IMR-90 (cell line): ENCODE results near the gene CYP20A1. TPM values are rescaled to one million over a fixed set of nuclear protein-coding genes. Genes with fewer than 3 reads are reported as not detected.

Experiments used
- ATAC-seq: fragments of 200-7000 bp; cut with Tn5 transposase; 2 replicates; pipeline ENCODE4 v1.9.1; 2020; ENCODE audit warnings: low read depth, mild to moderate bottlenecking, moderate library complexity
- BruUV-seq: library from RNA; stranded (reverse); fragments of 400-500 nt; replicated peaks from 2 replicates; lab custom pipeline; 2021; lab: Mats Ljungman, UMichigan
- CTCF ChIA-PET: fragments of 300-600 bp; formaldehyde crosslinking; extraction: SDS; loops from one replicate; lab custom pipeline; 2021; ENCODE audit warnings: antibody characterized with exemption; lab: Yijun Ruan, JAX
- POLR2A ChIA-PET: fragments of 300-600 bp; sonication (Branson Sonifier 250); formaldehyde crosslinking; loops from one replicate; lab custom pipeline; 2022; ENCODE audit warnings: antibody characterized with exemption; ENCODE audit not compliant: unreplicated experiment; lab: Charles Lee
- DNase-seq: peaks from one replicate; pipeline ENCODE4 v3.0.0; 2013
- H2AFZ ChIP-seq: replicated peaks from 2 replicates; pipeline ENCODE3; 2013; ENCODE audit warnings: low read length, mild to moderate bottlenecking; ENCODE audit not compliant: poor library complexity
- H2AK5ac ChIP-seq: 2 replicates; pipeline ENCODE4 v1.6.1; 2013; ENCODE audit warnings: low read depth, low read length, inconsistent platforms
- H2AK9ac ChIP-seq: replicated peaks from 2 replicates; pipeline ENCODE3; 2013; ENCODE audit warnings: mild to moderate bottlenecking, low read depth, low read length, moderate library complexity; ENCODE audit not compliant: poor library complexity
- H2BK120ac ChIP-seq: 2 replicates; pipeline ENCODE4 v1.6.1; 2013; ENCODE audit warnings: low read depth, low read length, inconsistent platforms
- H2BK15ac ChIP-seq: 3 replicates; pipeline ENCODE4 v1.6.1; 2013; ENCODE audit warnings: low read depth, low read length, inconsistent platforms
- H2BK20ac ChIP-seq: 2 replicates; pipeline ENCODE4 v1.6.1; 2013; ENCODE audit warnings: low read depth, mild to moderate bottlenecking, inconsistent platforms, low read length, moderate library complexity
- H2BK5ac ChIP-seq: 2 replicates; pipeline ENCODE4 v1.6.1; 2013; ENCODE audit warnings: mild to moderate bottlenecking, low read depth, low read length, inconsistent platforms; ENCODE audit not compliant: poor library complexity, severe bottlenecking
- H3K14ac ChIP-seq: replicated peaks from 2 replicates; pipeline ENCODE4 v1.6.1; 2013; ENCODE audit warnings: low read depth, low read length, inconsistent platforms
- H3K18ac ChIP-seq: 2 replicates; pipeline ENCODE4 v1.6.1; 2013; ENCODE audit warnings: low read depth, low read length, control low read depth
- H3K23ac ChIP-seq: 2 replicates; pipeline ENCODE4 v1.6.1; 2013; ENCODE audit warnings: low read depth, low read length, inconsistent platforms
- H3K27ac ChIP-seq: 2 replicates; pipeline ENCODE4 v1.5.1; 2013; ENCODE audit warnings: mild to moderate bottlenecking, control low read depth, low read length; ENCODE audit not compliant: insufficient read depth
- H3K27me3 ChIP-seq: 2 replicates; pipeline ENCODE4 v1.6.1; 2013; ENCODE audit warnings: low read length; ENCODE audit not compliant: control insufficient read depth, insufficient read depth
- H3K36me3 ChIP-seq: 2 replicates; pipeline ENCODE4 v1.6.1; 2013; ENCODE audit warnings: low read length, mixed read lengths; ENCODE audit not compliant: control insufficient read depth, insufficient read depth
- H3K4ac ChIP-seq: 2 replicates; pipeline ENCODE4 v1.6.1; 2013; ENCODE audit warnings: low read depth, low read length, inconsistent platforms
- H3K4me1 ChIP-seq: 2 replicates; pipeline ENCODE4 v1.6.1; 2013; ENCODE audit warnings: low read length, mixed read lengths; ENCODE audit not compliant: control insufficient read depth, insufficient read depth
- H3K4me2 ChIP-seq: 2 replicates; pipeline ENCODE4 v1.6.1; 2013; ENCODE audit warnings: low read depth, mild to moderate bottlenecking, control low read depth, low read length, moderate library complexity
- H3K4me3 ChIP-seq: 2 replicates; pipeline ENCODE4 v1.5.1; 2013; ENCODE audit warnings: low read depth, mild to moderate bottlenecking, control low read depth, low read length, moderate library complexity; ENCODE audit not compliant: insufficient read depth
- H3K56ac ChIP-seq: 2 replicates; pipeline ENCODE4 v1.6.1; 2013; ENCODE audit warnings: low read length, inconsistent platforms; ENCODE audit not compliant: insufficient read depth; ENCODE audit errors: extremely low read depth
- H3K79me1 ChIP-seq, 2 experiments: 2 replicates each; pipeline ENCODE4 v1.6.1; 2013; ENCODE audit warnings: low read length in 2 of 2, inconsistent platforms in 1 of 2, low read depth in 1 of 2
- H3K9ac ChIP-seq: 2 replicates; pipeline ENCODE4 v1.6.1; 2013; ENCODE audit warnings: low read depth, low read length, control low read depth
- H3K9me1 ChIP-seq: 2 replicates; pipeline ENCODE4 v1.6.1; 2013; ENCODE audit warnings: low read length, inconsistent platforms; ENCODE audit not compliant: insufficient read depth
- H3K9me3 ChIP-seq: 2 replicates; pipeline ENCODE4 v1.6.1; 2013; ENCODE audit warnings: low read length; ENCODE audit not compliant: control insufficient read depth, insufficient read depth
- H4K20me1 ChIP-seq: 2 replicates; pipeline ENCODE4 v1.6.1; 2013; ENCODE audit warnings: low read length, inconsistent platforms; ENCODE audit not compliant: insufficient read depth
- H4K5ac ChIP-seq: 2 replicates; pipeline ENCODE4 v1.6.1; 2013; ENCODE audit warnings: mild to moderate bottlenecking, low read depth, low read length, control low read depth
- H4K8ac ChIP-seq, 2 experiments: 2 replicates each; pipeline ENCODE4 v1.6.1; 2013; ENCODE audit warnings: low read depth in 2 of 2, low read length in 2 of 2, control low read depth in 1 of 2, inconsistent platforms in 1 of 2
- H4K91ac ChIP-seq: 2 replicates; pipeline ENCODE4 v1.6.1; 2013; ENCODE audit warnings: low read depth, low read length, inconsistent platforms; ENCODE audit not compliant: insufficient read depth
- CEBPB ChIP-seq: IDR thresholded peaks from 2 replicates; pipeline ENCODE4 v1.6.1; 2012; ENCODE audit warnings: low read depth, low read length, improper control_type of control experiment
- FOS ChIP-seq: fragments of 150-350 bp; IDR thresholded peaks from 2 replicates; pipeline ENCODE4 v1.6.1; 2016; ENCODE audit warnings: low read depth, low read length
- MAZ ChIP-seq: IDR thresholded peaks from 2 replicates; pipeline ENCODE4 v1.6.1; 2012; ENCODE audit warnings: low read depth, mild to moderate bottlenecking, low read length, improper control_type of control experiment, moderate library complexity, borderline replicate concordance
- RCOR1 ChIP-seq: IDR thresholded peaks from 2 replicates; pipeline ENCODE4 v1.6.1; 2012; ENCODE audit warnings: mild to moderate bottlenecking, low read length, improper control_type of control experiment; ENCODE audit not compliant: insufficient replicate concordance
- WGBS, 2 experiments: methylation state at CpG; one replicate each; pipeline versions ENCODE4 v1.1.5 to v1.1.7; 2013; ENCODE audit warnings: missing lambda C conversion rate in 2 of 2; ENCODE audit not compliant: insufficient read length in 1 of 2; ENCODE audit errors: extremely low coverage in 2 of 2; 5-methylcytosine and 5-hydroxymethylcytosine counted together
- dilution Hi-C: fragments of 300-500 bp; cut with HindIII; formaldehyde crosslinking; loops from one replicate; pipeline ENCODE4 v1.14.3; 2018; ENCODE audit warnings: low sequenced_read_pairs; ENCODE audit not compliant: unreplicated experiment
- in situ Hi-C: fragments of 300-500 bp; cut with MboI; formaldehyde crosslinking; loops from 3 replicates; pipeline ENCODE4 v1.14.3; 2019; ENCODE audit warnings: low sequenced_read_pairs, inconsistent platforms, mixed read lengths
- intact Hi-C: fragments of 100-400 bp; cut with micrococcal nuclease; formaldehyde crosslinking; loops from 2 replicates; pipeline ENCODE4 v1.10.0; 2022
- polyA plus RNA-seq, 3 experiments: library from polyadenylated mRNA; depleted of rRNA; stranded (reverse); fragments of >200 nt; gene quantifications; 2 replicates each; pipeline ENCODE4 v1.2.3, GENCODE V29; 2012; ENCODE audit warnings: low replicate concordance in 1 of 3
- total RNA-seq: library from RNA; depleted of rRNA; stranded (reverse); fragments of >200 nt; gene quantifications from 2 replicates; pipeline ENCODE4 v1.2.3, GENCODE V29; 2012

The CYP20A1 gene
- total and polyA plus RNA-seq, 2 of the 4 experiments (the other 2 are of a cell fraction), result 7.0 to 16.8 TPM

DNA sequence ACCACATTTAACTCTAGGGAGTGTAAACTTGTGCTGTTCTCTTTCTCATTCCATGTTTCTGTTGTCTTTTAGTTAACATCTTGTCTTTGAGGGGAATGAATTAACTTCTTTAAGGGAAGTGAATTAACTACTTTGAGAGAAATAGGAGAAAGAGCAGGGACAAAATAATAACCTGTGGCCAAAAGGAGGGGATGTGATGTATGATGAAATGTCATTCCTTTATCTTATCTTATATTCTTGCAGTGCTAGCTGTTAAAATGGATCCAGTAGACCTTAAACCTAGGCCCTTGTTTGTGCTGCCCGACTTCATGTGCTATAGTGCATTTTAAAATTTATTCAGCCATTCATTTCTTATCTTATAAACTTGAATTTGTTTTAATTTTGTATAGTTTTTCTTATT lies 107.8 kb downstream of the CYP20A1 start:
- no peak overlapping the region for H2BK15ac ChIP-seq
- TF ChIP-seq MAZ (no peak), FOS (no peak), RCOR1 (no peak), CEBPB (no peak)
- H3K4me1 ChIP-seq, result no peaks in the 10 kb centered on the region
- no peak overlapping the region for H3K23ac ChIP-seq
- WGBS, 2 experiments, result no CpG with 5 or more reads among the region's 1 CpG
- no TSS peak for BruUV-seq
- no peak for ATAC-seq
- no peak overlapping the region for H2AK9ac ChIP-seq
- no peak for DNase-seq
- H3K9ac ChIP-seq, result no peak overlapping the region
- no peak overlapping the region for H2BK20ac ChIP-seq
- no peak overlapping the region for H2AK5ac ChIP-seq
- intact Hi-C loops, result no loop called here
- H3K79me1 ChIP-seq, result peaks cover 36 to 57% of the 10 kb centered on the region in 2 experiments
- ChIA-PET CTCF (no interaction called here), POLR2A (no interaction called here)
- no peak overlapping the region for H3K4ac ChIP-seq
- H2BK120ac ChIP-seq, result no peak overlapping the region
- H4K8ac ChIP-seq, result no peak overlapping the region
- H3K9me3 ChIP-seq, result no peaks in the 10 kb centered on the region
- peaks cover 4% of the 10 kb centered on the region; the same call in 1 of the 2 replicates for H3K9me1 ChIP-seq
- H3K18ac ChIP-seq, result no peak overlapping the region
- H4K20me1 ChIP-seq, result peaks cover 10% of the 10 kb centered on the region; the same call in 1 of the 2 replicates
- no peak overlapping the region for H3K4me2 ChIP-seq
- dilution Hi-C loops, result no loop called here
- H3K4me3 ChIP-seq, result no peak overlapping the region
- no peak overlapping the region for H2BK5ac ChIP-seq
- peaks cover 4% of the 10 kb centered on the region; the same call in 1 of the 2 replicates for H3K36me3 ChIP-seq
- no peak overlapping the region for H4K91ac ChIP-seq
- H2AFZ ChIP-seq, result no peak overlapping the region
- H3K56ac ChIP-seq, result no peak overlapping the region
- no peak overlapping the region for H3K27ac ChIP-seq
- H3K27me3 ChIP-seq, result no peaks in the 10 kb centered on the region
- no peak overlapping the region for H3K14ac ChIP-seq
- H4K5ac ChIP-seq, result no peak overlapping the region
- in situ Hi-C loops, result no loop called here
